WERI-Rb-1 (cell line): ENCODE measurements around the gene ACTMAP.

ENCODE experiments used
- DNase-seq: peaks from one replicate; pipeline ENCODE4 v3.0.0-alpha.2; 2020
- H3K27ac ChIP-seq: fragments of 250-450 bp; sonication (Bioruptor Pico); 2 replicates; pipeline ENCODE4 v1.5.1; 2020; ENCODE audit warnings: mild to moderate bottlenecking, moderate library complexity
- H3K27me3 ChIP-seq: fragments of 250-450 bp; sonication (Bioruptor Pico); 2 replicates; pipeline ENCODE4 v1.5.1; 2021; ENCODE audit warnings: mild to moderate bottlenecking, low read depth, moderate library complexity; ENCODE audit not compliant: insufficient read depth, severe bottlenecking
- H3K36me3 ChIP-seq: fragments of 250-450 bp; sonication (Bioruptor Pico); 2 replicates; pipeline ENCODE4 v1.5.1; 2020; ENCODE audit warnings: mild to moderate bottlenecking, moderate library complexity
- H3K4me3 ChIP-seq: 2 replicates; pipeline ENCODE4 v1.5.1; 2011; ENCODE audit warnings: low read depth, mild to moderate bottlenecking, control low read depth, low read length
- H3K9me3 ChIP-seq: fragments of 250-450 bp; sonication (Bioruptor Pico); 2 replicates; pipeline ENCODE4 v1.5.1; 2021; ENCODE audit warnings: mild to moderate bottlenecking, moderate library complexity; ENCODE audit not compliant: severe bottlenecking
- TF ChIP-seq, protein P1 (sequence below): IDR thresholded peaks from 2 replicates; pipeline ENCODE4 v1.5.1; 2011; ENCODE audit warnings: low read depth, mild to moderate bottlenecking, control low read depth, inconsistent platforms, low read length

ACTMAP gene

DNA sequence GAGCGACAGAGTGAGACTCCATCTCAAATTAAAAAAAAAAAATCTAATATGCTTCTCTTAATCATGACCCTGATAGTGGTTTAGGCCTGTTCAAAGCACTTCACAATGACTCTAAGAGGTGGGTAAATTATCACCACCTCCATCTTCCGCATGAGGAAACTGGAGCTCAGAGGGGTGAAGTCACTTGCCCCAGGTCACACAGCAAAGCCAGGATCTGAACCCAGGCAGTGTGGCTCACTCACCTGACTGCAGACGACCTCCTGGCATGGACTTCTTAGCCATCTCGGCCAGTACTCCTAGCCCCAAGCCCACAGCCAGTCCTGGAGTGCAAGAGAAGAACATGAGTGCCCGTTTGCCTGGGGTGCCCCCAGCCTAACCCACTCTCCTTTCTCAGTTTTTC lies 40.5 kb downstream of the ACTMAP start:
- no peaks in the 10 kb centered on the region for H3K27me3 ChIP-seq
- H3K36me3 ChIP-seq, result peaks cover 31% of the 10 kb centered on the region
- no peak for DNase-seq
- no peaks in the 10 kb centered on the region for H3K9me3 ChIP-seq
- TF ChIP-seq, protein P1, sequence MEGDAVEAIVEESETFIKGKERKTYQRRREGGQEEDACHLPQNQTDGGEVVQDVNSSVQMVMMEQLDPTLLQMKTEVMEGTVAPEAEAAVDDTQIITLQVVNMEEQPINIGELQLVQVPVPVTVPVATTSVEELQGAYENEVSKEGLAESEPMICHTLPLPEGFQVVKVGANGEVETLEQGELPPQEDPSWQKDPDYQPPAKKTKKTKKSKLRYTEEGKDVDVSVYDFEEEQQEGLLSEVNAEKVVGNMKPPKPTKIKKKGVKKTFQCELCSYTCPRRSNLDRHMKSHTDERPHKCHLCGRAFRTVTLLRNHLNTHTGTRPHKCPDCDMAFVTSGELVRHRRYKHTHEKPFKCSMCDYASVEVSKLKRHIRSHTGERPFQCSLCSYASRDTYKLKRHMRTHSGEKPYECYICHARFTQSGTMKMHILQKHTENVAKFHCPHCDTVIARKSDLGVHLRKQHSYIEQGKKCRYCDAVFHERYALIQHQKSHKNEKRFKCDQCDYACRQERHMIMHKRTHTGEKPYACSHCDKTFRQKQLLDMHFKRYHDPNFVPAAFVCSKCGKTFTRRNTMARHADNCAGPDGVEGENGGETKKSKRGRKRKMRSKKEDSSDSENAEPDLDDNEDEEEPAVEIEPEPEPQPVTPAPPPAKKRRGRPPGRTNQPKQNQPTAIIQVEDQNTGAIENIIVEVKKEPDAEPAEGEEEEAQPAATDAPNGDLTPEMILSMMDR, result no peak
- H3K4me3 ChIP-seq, result no peak overlapping the region
- no peak overlapping the region for H3K27ac ChIP-seq

DNA sequence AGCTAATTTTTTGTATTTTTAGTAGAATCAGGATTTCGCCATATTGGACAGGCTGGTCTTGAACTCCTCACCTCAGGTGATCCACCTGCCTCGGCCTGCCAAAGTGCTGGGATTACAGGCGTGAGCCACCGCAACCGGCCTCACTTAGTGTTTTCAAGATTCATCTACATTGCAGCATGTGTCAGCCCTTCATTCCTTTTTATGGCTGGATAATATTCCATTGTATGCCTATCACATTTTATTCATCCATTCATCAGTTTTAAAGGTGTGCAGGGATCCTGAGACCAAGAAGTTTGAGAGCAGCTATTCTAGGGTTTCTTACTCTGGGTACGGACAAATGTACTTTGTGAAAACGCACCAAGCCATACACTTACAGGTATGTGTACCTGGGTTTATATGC lies 42.7 kb downstream of the ACTMAP start:
- H3K9me3 ChIP-seq, result no peaks in the 10 kb centered on the region
- H3K4me3 ChIP-seq, result no peak overlapping the region
- no peak for DNase-seq
- peaks cover 36% of the 10 kb centered on the region for H3K36me3 ChIP-seq
- no peaks in the 10 kb centered on the region for H3K27me3 ChIP-seq
- no peak overlapping the region for H3K27ac ChIP-seq
- TF ChIP-seq, protein P1, result no peak

DNA sequence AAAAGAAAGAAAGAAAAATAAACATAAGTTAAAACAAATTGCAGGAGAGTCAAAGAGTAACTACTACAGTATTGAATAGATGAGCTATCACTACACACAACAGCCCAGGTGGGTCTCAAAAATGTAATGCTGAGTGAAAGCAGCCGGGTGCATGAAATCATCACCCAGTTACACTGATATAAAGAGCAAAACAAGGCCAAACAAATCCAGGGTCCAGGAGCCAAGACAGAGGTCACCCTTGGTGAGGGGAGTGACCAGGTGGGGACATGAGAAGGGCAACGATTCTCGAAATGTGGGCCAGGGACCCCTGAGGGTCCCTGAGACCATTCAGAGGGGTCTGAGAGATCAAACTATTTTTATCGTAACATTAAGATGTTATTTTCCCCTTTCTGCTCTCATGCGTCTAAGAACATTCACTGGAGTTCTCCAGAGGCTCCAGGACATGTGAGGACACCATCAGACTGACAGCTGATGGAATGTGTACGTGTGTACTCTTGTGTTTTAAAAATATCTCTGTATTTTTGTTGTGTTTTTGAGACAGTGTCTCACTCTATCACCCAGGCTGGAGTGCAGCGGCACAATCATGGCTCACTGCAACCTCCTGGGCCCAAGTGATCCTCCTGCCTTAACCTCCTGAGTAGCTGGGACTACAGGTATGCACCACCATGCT lies 44.2 kb downstream of the ACTMAP start:
- Histone ChIP-seq H3K9me3 (no peaks in the 10 kb centered on the region), H3K27ac (no peak overlapping the region), H3K36me3 (peaks cover 42% of the 10 kb centered on the region), H3K27me3 (no peaks in the 10 kb centered on the region), H3K4me3 (no peak overlapping the region)
- TF ChIP-seq, protein P1, result no peak
- DNase-seq, result no peak

DNA sequence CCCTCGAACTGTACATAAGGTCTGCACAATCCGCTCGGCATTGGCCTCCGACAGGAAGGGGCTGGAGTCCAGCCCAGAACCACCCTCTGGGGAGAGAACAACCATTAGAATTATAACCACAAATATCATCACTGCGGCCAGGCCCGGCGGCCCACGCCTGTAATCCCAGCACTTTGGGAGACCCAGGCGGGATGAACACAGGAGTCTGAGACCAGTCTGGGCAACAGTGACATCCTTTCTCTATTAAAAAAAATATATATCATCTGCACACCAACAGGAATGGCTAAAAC lies 45.0 kb downstream of the ACTMAP start:
- H3K36me3 ChIP-seq, result peaks cover 40% of the 10 kb centered on the region
- no peak for DNase-seq
- no peak overlapping the region for H3K27ac ChIP-seq
- no peaks in the 10 kb centered on the region for H3K9me3 ChIP-seq
- H3K27me3 ChIP-seq, result no peaks in the 10 kb centered on the region
- no peak overlapping the region for H3K4me3 ChIP-seq
- TF ChIP-seq, protein P1, result no peak

DNA sequence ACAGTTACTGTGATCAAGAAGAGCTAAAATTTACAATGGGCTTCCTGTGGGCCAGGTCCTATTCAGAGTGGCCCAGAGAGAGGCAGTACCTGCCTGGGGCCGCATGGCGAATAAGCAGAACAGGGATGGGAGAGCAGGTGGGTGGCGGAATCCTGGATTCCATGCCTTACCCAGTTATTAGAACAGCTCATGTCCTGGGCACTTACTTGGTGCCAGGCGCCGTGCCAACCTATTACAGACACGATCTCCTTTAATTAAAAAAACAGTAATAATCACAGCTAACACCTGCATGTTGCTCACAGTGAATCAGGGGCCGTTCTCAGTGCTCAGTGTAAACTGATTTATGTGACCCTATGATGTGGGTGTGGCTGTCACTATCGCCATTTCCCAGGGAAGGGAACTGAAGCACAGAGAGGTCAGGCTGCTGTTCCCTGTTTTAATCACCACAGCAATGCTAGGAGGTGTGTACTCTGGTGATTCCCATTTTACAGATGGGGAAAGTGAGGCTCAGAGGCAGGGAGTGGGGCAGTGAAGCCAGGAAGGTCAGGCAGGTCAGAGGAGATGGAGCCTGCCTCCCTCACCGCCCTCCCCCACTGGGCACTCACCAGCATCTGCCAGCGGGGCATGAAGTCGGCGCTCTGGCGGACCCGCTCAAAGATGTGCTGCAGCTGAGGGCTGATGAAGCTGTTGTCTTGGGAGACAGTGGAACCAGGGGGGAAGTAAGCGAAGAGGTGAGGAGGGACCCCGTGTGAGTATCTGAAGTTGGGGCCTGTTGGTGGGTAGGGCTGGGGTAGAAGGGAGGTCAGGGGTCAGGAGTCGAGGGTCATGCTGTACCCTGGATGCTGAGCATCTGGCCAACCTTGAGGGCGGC lies 45.6 kb downstream of the ACTMAP start:
- no peak overlapping the region for H3K4me3 ChIP-seq
- H3K36me3 ChIP-seq, result peaks cover 34% of the 10 kb centered on the region
- no peak for DNase-seq
- TF ChIP-seq, protein P1, result no peak
- H3K9me3 ChIP-seq, result no peaks in the 10 kb centered on the region
- H3K27me3 ChIP-seq, result no peaks in the 10 kb centered on the region
- H3K27ac ChIP-seq, result no peak overlapping the region
